ENCODE data around the gene FZD10.

- no peak for TF ChIP-seq CTCF (conservative IDR thresholded peaks at IDR 0.05)
- no peak for TF ChIP-seq EZH2 (IDR thresholded peaks at IDR 0.05; ENCODE audit: low read depth)
These were observed 15.9 kb upstream of the FZD10 start for GRCh38 chr12:130146176-130146931.
